ENCODE measurements around the gene BTG2.

The BTG2 gene

DNA sequence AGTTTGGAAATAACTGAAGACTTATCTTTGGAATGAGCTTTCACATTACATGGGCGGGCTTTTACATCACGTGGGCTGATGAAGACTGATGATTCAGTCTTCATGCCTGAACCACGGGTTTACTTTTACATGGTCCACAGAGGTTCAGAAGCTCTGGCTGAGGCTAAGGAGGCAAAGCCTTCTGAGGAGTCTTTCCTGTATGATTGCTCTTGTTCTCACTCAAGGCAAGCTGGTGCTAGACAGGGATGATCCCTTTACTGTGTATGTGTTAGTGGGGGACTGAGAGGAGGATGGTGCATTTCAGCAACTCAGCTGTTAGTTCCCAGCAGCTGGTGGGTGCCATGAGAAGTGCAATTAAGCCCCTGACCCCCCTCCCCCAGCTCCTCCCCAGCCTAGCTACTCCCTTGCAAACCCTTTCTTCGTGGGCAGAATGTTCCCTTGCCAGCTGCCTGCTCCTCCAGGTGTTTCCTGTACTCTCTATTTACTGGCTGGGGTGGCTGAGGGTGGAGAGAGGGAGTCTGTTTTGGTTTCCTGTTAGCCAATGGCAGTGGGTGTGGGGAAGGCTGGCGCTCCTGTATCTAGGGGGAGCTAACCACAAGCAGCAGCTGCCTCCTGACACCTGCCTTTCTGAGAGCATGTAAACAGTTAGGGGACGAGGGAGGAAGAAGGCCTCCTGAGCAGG is 15.4 kb downstream of the BTG2 start:
- DNase-seq, result peak; percentile 48 to 58

DNA sequence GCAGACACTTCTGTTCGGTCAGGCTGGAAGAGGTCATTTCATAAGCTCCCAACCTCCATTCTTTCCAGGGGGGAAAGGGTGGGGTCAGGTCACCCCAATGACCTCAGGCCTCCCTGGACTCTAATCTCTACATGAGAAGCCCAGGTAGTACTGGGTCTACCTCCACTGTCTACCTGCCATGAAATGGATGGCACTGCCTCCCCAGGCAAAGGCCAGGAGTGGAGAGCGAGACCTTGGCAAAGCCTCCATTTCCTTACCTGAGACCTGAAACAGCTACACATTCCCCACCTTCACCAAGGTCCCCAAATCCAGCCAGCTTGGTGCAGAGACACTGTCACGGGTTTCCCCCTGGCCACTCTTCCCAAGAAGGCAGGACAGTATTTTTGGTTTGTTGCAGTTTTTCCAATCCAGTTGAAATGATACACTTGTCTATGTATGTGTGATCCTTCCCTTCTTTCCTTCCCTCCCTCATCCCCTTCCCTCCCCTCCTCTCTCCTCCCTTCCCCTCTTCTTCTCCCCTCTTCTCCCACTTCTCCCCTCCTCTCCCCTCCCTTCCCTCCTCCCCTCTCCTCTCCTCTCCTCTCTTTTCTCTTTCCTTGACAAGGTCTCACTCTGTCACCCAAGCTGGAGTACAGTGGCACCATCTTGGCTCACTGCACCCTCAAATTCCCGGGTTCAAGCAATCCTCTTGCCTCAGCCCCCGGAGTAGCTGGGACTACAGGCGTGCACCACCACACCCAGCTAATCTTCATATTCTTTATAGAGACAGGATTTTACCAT is 16.1 kb downstream of the BTG2 start:
- DNase-seq, result no peak

DNA sequence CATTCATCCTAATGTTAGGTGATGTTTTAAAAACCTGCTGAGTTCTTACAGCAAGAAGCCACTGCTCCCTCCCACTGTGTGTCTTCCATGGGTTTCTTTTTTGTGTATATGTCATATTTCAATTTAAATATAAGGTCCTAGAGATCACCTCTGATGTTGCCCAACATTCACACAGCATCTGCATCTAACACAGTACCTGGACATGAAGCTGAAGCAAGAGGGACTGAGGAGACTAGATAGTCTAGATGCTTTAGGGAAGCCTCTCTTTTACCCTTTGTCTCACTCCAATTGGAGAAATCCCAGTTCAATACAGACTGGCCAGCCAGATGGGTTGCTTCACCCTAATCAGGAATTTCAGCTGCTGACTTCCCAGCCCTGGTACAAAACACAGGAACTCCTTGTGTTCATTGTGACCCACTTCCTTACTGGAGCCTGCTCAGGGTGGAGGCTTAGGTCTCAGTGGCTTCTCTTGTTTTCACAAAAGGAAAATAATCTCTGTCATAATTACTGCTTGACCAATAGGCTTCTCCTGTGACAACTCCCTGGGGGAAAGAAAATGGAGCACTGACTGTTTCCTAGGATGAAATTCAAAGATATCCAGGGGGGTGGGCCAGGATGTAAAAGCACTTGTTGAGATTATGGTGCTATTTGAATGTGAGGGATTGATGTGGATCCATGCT is 17.3 kb downstream of the BTG2 start:
- DNase-seq, result no peak

DNA sequence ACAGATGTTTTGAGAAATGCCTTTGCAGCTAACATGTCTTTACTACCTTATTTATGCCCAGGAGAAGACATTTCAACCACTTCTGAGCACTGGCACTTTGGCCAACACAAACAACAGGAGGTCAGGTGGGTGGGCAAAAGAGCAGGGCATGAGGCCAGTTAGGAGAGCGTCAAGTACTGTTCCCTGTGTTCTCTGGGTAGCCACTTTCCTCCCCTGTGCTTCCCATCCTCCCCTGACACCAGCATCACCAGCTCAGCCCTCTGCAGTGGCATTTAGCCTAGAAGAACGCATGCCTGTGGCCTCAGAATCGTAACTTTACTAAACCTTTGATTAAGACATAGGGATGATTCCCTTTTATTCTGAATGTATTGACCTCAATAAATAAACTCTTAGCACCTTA is 18.3 kb downstream of the BTG2 start:
- no peak for DNase-seq

DNA sequence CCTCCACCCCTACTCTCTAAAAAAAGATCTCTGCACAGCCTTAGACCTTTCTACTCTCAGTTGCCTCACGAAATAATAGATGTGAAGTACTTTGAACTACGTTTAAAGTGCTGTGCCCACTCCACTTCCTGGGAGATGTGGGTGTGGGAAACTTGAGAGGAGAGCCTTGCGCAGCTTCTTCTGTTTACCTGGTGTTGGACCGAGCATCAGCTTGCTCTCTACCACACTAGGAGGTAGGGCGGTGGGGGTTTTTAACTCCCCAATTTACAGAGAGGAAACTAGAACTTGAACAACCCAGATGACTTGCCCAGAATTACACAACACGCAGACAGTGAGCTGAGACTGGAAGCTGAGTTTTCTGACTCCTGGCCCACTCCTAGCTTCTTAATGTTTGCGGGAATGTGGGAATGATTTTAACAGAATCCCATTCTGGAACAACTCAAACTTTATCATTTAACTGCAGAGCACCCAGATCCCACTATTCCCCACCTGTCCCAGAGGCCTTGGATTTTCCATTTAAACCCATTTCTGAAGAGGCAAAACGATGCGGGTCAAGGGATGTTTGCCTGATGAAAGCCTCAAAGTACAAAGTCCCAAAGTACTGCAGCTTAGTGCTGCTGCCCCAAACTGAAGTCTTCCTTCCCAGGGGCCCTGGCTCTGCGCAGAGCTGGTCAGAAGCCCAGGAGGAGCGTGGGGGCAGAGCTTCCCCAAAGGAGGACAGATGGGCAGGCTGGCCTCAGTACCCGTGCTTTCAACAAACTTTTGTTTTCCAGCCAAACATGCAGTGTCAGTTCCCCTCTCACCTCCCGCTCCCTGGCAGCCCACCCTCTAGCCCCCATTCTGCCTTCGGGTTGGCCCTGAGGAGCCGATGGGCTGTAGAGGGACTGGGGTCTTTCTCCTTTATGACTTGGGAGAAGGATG is 19.0 kb downstream of the BTG2 start:
- peak; percentile 48 to 59 for DNase-seq

DNA sequence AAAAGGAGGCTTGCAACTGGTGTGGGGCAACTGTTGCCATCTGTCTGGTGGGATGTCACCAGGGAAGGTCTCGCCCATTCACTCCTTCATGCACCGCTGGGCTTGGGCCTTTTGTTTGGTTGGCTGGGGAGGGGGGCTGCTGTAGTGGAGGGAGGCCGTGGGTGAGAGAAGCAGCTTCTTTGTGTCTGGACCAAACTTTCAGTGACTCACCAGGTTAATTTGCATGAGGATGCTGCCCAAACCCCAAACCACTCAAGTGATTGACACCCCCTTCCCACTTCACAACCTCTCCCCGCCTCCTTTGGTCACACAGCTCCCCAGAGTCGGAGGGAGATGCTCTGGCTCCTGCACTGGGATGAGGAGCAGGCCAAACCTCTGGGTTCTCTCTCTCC is 19.7 kb downstream of the BTG2 start:
- peak; percentile 45 to 48 for DNase-seq

DNA sequence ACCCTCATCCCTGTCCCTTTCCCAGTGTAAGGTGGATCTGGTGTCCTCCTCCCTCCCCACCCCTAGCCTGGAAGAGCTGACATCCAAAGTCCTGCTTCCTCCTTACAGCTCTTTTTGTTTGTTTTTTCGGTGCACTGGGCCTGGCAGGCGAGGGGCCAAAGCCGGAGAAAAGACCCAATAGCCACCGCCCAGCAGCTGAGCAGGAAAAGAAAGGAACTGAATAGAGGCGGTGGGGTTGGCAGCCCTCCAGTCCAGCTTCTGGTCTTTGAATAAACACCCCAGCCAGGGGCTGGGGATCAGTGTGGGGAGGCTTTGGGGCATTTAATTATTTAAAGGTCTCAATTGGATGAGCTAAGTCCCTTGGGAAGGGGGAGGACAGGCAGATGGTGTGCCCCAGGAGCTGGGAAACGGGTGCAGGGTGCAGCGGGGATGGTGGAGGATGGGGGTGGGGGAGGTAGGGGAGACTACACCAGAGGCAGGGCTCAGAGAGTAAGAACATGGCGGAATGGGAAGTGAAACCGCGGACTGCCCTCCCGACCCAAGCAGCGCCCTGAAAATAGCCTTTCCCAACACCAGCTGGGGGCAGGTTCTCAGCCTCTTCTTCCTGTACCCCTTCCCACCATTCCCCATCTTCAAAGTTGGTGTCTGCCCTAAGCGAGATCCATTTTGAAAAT is 20.2 kb downstream of the BTG2 start:
- DNase-seq, result no peak

DNA sequence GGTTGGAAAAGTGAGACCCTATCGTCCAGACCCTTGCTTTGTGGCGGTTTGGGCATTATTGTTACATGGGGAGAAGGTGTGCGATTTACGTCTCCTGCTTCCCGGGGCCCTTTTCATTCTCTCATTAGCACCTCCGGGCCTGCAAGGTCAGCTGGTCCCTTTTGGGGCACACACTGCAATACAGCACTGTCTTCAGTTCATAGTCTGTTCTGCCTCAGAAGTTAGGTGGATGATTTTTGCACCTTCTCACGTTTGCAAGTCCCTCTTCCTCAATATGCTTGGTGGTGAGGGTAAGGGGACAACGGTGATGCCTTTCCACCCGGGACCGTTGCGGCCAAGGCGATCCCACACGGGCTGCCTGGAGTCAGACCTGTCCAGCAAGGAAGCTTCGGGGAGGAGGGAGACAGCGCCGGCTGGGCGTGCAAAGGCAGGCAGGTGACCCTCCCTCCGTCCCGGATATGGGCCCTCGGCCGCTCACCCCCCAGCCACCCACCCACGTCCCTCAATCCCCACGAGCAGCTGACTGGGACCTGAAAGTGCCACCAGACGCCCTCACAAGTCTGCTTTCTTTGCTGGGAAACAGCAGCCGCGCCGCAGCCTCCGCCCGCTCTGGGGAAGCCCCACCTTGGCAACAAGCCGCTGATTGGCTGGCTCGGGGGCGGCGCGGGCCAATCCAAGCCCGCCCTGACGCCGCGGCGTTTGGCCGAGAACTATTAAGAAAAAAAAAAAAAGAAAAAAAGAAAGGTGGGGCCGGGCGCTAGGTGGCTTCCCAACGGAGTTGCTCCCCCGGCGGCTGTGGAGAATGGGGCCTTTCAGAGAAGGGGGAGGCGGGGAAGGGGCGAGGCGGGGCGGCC is 21.7 kb downstream of the BTG2 start:
- peak; percentile 92 to 95 for DNase-seq

DNA sequence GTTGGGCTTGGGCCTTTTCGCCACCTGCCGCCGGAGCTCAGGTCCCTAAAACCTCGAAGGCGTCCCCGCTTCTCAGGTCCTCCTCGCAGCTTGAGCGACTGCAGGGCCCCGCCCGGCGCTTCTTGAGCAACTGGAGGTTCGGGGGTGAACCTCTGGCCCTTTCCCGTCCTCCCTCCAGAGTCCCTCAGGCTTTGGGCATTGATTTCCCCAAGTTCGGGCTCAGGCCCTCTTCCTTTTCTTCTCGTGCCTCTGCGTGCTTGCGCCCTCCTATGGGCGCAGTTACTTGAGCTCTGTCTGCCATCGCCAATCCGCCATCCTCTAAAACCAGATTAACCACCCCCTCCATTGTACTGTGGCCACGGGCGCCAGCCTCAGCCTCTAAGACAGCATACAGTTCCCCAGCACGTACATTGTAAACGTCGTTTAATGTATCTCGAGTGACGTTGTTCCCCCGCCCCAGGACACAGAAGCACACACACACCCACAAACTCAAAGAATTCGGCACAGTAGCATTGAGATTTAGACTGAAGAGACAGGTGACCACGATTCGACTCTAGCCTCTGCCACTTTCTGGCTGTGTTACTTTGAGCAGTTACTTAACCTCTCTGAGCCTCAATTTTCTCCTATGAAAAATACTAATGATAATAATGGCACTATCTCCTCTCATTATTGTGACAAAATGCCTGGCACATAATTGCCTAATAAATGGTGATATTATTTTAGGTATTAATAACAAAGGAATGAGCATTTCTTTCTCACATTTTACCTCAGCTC is 22.6 kb downstream of the BTG2 start:
- DNase-seq, result peak; percentile 54 to 63

DNA sequence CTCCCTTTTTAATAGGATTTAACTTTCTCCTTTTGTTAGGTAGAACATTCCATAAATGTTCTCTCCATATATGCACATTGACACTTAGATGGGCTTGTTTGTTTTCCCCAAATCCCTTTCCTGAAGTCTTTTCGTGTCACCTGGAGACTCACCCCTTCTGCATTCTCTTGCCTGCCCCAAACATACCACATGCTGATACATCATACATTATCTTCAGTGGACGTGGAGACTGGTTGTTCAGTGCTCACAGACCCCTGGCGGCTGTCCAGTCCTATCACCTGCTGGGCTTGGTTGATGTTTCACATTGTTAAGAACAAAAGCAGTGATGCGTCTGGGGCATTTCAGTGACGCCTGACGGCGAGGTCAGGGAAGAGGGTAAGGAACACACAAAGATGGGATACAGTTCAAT is 23.4 kb downstream of the BTG2 start:
- DNase-seq, result no peak

DNA sequence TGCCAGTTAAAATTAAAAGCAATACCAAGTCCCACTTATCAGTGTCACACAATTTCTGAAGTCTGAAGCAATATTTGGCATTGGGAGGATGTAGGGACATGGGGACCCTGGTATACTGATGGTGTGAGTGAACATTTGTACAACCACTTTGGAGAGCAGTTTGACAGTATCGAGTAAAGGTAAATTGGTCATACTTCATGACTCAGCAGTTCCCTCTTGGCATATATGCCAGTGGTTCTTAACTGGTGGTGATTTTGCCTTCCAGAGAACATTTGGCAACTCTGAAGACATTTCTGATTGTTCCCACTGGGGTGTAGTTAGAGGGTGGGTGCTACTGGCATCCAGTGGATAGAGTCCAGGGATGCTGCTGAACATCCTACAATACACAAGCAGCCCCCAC is 25.9 kb downstream of the BTG2 start:
- DNase-seq, result no peak

DNA sequence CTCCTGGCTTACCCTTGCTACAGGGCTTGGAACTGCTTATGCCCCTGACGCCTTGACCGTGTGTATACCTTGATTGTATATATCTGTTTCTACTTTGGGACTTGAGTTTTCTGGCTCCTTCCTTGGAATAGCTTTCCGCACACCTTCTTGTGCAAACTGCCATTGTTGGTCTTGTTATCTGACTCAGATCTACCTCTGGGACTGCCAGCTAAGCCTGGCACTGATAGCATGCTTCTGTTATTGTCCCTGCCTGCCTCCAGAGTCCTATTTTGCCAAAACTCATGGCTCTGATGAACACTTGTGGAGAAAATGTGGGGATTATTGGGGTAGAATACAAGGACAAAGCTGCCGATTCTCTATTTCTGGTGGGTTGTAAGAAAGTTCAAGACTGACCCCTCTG is 30.2 kb downstream of the BTG2 start:
- DNase-seq, result no peak

DNA sequence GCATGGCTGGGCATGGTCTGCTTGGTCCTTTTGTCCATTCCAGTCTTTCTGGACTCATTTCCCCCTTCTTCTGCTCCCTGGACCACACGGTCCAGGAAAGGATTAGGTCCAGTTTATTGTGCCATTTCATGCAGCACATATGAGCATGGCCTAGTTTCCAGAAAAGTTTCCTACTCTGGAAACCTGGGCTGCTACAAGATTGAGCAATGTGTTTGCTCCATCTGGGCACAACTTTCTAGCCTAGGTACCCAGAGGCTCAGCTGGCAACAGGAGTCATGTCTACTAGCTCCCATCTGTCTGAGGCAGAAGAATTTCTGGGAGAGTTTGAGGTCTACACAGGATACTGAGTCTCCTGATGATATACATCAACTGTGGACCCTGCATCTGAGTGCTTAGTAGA is 30.8 kb downstream of the BTG2 start:
- DNase-seq, result no peak

DNA sequence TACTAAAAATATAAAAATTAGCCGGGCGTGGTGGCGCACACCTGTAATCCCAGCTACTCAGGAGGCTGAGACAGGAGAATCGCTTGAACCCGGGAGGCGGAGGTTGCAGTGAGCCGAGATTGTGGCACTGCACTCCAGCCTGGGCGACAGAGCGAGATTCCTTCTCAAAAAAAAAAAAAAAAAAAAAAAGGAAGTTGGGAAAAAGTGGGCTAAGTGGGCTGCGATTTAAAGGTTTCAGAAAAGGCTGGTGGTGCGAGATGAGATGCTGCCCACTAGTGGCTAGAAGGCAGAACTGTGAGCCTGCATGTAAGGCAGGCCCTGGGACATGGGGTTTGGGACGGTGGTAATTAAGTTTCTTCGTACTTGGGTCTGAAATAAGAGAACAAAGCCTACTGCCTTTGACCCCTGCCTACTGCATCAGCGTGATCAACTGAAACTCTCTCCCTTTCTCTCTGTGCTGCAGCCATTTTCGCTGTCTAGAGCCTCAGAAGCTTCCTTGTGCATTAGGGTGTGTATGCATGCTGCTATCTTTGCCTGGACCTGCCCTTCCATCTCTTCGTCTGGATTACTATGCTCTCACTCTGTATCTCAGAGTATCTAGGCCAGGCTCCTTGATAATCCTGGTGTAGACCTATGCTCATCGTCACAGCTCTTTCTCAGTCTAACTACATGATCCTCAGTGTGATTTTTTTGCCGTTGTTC is 33.2 kb downstream of the BTG2 start:
- DNase-seq, result peak; percentile 47 to 62

DNA sequence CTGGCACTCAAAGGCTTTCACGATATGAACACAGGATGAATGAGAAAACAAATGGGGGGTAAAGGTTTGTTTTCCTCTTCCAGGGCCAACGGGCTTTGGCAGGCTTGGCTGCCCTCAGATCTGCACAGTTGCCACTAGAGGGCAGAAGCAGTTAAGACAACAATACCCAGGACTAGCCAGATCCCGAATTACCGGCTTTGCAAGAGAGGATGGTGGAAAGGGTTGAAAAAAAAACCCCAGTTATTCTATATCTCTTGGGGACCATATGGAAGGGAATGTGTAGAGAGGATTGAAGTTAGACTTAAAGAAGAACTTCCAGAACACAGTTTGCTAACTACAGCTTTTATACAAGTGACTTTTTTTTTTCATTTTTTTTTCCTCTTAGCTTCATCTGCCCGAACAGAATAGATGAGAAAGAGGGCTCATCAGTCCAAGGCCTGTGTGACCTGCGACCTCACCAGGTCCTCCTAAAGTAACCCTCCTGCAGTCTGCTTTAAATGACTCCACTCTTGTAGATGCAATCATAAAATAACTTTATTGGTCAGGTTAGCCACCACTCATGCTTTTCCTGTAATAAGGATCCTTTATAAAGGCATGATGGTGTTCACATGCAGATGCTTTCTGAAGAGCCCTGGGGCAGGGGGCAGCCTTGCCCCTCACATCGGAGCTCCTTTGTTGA is 34.9 kb downstream of the BTG2 start:
- peak; percentile 56 to 64 for DNase-seq

DNA sequence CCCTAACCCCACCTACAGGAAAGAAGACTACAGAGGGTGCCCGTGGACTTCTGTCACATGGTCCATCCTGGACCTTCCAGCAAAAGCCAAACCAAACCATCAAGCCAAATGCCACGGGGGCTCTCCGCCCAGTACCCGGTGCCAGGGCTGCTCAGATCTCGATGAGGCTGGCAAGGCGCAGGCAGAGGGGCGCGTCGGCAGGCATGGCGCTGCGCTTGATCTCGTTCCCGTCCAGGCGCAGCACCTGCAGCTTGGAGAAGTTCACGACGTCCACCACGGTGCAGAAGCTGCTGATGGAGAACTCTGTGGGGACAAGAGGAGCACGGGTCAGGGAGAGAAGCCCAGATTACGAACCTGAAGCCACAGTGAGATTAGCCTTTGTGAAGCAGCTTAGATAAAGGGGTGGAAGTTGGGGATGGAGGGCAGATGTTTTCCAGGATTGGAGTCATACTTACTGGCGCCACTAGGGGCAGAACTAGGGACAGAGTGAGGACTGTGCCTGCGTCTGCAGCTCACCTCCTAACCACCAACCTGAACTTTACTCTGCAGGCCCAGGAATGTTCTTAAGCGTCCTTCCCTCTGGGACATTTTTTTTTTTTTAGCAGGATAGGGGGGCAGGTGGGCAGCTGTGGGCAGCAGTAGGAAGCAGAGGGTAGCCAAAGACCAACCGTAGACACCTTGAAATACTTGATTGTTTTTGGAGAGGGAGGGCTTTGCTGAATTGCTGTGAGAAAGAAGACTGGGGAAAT is 37.0 kb downstream of the BTG2 start:
- peak; percentile 37 to 58 for DNase-seq

DNA sequence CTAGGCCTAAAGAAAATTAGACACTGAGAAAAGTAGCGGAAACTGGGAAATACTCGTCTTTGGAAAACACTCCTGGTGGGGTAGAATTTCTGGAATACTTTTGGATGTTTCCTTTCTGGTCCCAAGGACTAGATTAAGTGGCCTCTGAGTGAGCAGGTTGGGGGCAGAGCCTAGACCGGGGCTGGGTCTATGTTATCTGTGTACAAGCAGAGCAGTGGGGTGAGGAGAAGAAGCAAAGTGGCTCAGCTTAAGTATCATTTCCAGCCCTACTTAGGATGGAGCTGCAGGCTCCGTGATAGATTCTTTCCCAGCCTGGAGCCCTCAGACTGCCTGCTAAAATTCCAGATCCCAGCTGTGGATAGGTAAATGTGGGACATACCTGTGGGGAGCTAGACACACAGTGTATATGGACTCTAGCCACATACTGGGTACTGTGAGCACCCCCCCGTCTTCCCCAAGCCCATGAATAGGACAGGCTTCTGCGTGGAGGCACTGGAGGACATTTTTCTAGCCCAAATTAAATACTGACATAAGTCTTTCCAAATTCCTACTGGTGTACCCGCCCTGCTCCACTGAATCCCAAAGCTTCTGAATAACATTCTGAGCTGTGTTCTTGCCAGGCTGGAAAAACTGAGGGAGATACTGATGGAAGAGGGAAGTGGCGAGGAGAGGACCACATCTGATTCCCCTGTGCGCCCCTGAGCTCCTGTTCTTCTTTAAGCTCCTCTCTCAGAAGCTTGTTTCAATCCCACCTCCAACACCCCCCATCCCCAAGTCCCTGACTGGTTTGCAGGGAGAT is 38.8 kb downstream of the BTG2 start:
- no peak for DNase-seq
